Smooth muscle cell (in vitro differentiated cells): ENCODE data around the gene MEST. TPM values are rescaled to one million over a fixed set of nuclear protein-coding genes. Genes with fewer than 3 reads are reported as not detected.

ENCODE experiments used
- DNase-seq: peaks from one replicate; lab custom pipeline; 2025; ENCODE audit not compliant: unreplicated experiment; lab: John Stamatoyannopoulos, UW
- H2AFZ ChIP-seq: fragments of 200-600 bp; sonication (generic); 2 replicates; pipeline ENCODE4 v1.6.0; 2016; ENCODE audit warnings: antibody characterized with exemption, low read depth, mild to moderate bottlenecking
- H3F3A ChIP-seq: fragments of 200-600 bp; sonication (generic); 2 replicates; pipeline ENCODE4 v1.6.0; 2017; ENCODE audit warnings: antibody characterized with exemption, low read depth
- H3K27ac ChIP-seq: fragments of 200-600 bp; sonication (generic); 2 replicates; pipeline ENCODE4 v1.5.1; 2016; ENCODE audit warnings: low read depth, mild to moderate bottlenecking
- H3K27me3 ChIP-seq: fragments of 200-600 bp; sonication (generic); 2 replicates; pipeline ENCODE4 v1.6.1; 2016; ENCODE audit warnings: low read depth, mild to moderate bottlenecking
- H3K36me3 ChIP-seq: fragments of 200-600 bp; sonication (generic); 2 replicates; pipeline ENCODE4 v1.5.1; 2016; ENCODE audit warnings: low read depth
- H3K4me1 ChIP-seq: fragments of 200-600 bp; sonication (generic); 2 replicates; pipeline ENCODE4 v1.5.1; 2016; ENCODE audit warnings: low read depth
- H3K4me2 ChIP-seq: fragments of 200-600 bp; sonication (generic); 2 replicates; pipeline ENCODE4 v1.6.0; 2016; ENCODE audit warnings: mild to moderate bottlenecking
- H3K4me3 ChIP-seq: fragments of 200-600 bp; sonication (generic); 2 replicates; pipeline ENCODE4 v1.5.1; 2016; ENCODE audit warnings: mild to moderate bottlenecking
- H3K79me2 ChIP-seq: fragments of 200-600 bp; sonication (generic); 2 replicates; pipeline ENCODE4 v1.6.0; 2016; ENCODE audit warnings: low read depth, mild to moderate bottlenecking
- H3K9ac ChIP-seq: fragments of 200-600 bp; sonication (generic); 2 replicates; pipeline ENCODE4 v1.6.0; 2016; ENCODE audit warnings: low read depth
- H3K9me3 ChIP-seq: fragments of 200-600 bp; sonication (generic); replicated peaks from 2 replicates; pipeline ENCODE4 v1.5.1; 2016; ENCODE audit warnings: low read depth
- H4K20me1 ChIP-seq: fragments of 200-600 bp; sonication (generic); 2 replicates; pipeline ENCODE4 v1.6.0; 2016; ENCODE audit warnings: low read depth
- whole genome bisulfite sequencing: methylation state at CpG from one replicate; pipeline ENCODE4 v1.1.7; 2016; ENCODE audit warnings: low lambda C conversion rate; 5-methylcytosine and 5-hydroxymethylcytosine counted together
- polyA plus RNA-seq: library from polyadenylated mRNA; unstranded; fragments of >200 nt; fragmentation: Nextera tagmentation; extraction: Ambion mirVana; gene quantifications from 2 replicates; pipeline ENCODE4 v1.2.1, GENCODE V29; 2016
- total RNA-seq: library from RNA; depleted of rRNA; stranded (reverse); fragments of >200 nt; gene quantifications from 2 replicates; pipeline ENCODE4 v1.2.3, GENCODE V29; 2014
- TF ChIP-seq, protein P1 (sequence below): fragments of 200-600 bp; sonication (generic); IDR thresholded peaks from 2 replicates; pipeline ENCODE4 v1.5.1; 2017; ENCODE audit warnings: borderline replicate concordance, mild to moderate bottlenecking, antibody characterized with exemption; ENCODE audit not compliant: insufficient read depth, poor library complexity, severe bottlenecking

The MEST gene
- total and polyA plus RNA-seq, 2 experiments from 2014 or later = 1,229 to 1,655 TPM

DNA sequence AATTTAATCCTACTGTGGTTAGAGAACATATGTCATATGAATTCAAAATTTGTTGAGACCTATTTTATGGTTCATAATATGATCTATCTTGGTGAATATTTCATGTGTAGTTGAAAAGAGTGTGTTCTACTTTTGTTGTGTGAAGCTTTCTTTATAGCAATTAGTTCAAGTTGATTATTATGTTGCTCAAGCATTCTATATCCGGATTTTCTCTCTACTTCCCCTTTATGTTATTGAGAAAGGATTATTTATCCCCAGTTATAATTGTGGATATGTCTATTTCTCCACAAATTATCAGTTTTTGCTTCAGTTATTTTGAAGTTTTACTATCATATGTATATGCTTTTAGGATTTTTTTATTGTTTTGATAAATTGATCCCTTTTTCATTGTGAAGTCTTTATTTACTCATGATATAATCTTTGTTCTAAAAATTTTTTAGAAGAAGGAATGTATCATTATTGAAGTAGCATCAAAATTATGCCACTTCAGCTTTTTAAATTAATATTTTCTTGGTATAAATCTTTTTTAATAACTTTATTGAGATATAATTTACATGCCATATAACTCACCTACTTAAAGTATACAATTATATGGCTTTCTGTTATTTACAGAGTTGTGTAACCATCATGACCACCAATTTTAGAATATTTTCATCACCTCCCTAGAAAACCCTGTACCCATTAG lies 12.0 kb upstream of the MEST start:
- H3K4me1 ChIP-seq = peaks cover 7% of the 10 kb centered on the region
- 100% methylated on average over 1 of the region's 1 CpG for WGBS
- no peak overlapping the region for H3K9ac ChIP-seq
- H3K79me2 ChIP-seq = no peaks in the 10 kb centered on the region
- H3K36me3 ChIP-seq = no peaks in the 10 kb centered on the region
- TF ChIP-seq, protein P1, sequence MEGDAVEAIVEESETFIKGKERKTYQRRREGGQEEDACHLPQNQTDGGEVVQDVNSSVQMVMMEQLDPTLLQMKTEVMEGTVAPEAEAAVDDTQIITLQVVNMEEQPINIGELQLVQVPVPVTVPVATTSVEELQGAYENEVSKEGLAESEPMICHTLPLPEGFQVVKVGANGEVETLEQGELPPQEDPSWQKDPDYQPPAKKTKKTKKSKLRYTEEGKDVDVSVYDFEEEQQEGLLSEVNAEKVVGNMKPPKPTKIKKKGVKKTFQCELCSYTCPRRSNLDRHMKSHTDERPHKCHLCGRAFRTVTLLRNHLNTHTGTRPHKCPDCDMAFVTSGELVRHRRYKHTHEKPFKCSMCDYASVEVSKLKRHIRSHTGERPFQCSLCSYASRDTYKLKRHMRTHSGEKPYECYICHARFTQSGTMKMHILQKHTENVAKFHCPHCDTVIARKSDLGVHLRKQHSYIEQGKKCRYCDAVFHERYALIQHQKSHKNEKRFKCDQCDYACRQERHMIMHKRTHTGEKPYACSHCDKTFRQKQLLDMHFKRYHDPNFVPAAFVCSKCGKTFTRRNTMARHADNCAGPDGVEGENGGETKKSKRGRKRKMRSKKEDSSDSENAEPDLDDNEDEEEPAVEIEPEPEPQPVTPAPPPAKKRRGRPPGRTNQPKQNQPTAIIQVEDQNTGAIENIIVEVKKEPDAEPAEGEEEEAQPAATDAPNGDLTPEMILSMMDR = no peak
- no peak overlapping the region for H3K27ac ChIP-seq
- no peak overlapping the region for H3K4me3 ChIP-seq
- H2AFZ ChIP-seq = no peak overlapping the region
- no peak for DNase-seq
- no peaks in the 10 kb centered on the region for H3K27me3 ChIP-seq
- no peak overlapping the region for H3K4me2 ChIP-seq
- H3F3A ChIP-seq = peaks cover 3% of the 10 kb centered on the region
- no peaks in the 10 kb centered on the region for H3K9me3 ChIP-seq
- no peaks in the 10 kb centered on the region for H4K20me1 ChIP-seq

DNA sequence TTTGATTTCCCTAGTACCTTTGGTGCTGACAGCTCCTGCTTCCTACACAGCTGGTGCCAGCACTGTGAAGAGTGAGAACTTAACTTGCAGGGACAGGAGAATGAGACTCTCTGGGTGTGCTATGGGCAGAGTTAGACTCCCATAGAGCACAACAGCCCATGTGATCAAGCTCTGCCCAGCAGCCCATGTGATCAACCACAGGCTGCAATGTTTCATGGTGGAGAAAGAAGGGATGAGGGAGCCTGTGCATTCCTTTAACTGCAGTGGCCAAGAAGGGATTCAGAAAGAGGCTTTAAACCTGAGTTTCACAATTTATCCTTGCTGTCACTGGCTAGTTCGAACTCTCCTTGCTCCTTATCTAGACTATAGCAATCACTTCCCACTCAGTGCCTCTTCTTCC lies 10.0 kb upstream of the MEST start:
- peak overlapping the region; percentile 69 for H2AFZ ChIP-seq
- no peak for DNase-seq
- H3K9me3 ChIP-seq = no peaks in the 10 kb centered on the region

DNA sequence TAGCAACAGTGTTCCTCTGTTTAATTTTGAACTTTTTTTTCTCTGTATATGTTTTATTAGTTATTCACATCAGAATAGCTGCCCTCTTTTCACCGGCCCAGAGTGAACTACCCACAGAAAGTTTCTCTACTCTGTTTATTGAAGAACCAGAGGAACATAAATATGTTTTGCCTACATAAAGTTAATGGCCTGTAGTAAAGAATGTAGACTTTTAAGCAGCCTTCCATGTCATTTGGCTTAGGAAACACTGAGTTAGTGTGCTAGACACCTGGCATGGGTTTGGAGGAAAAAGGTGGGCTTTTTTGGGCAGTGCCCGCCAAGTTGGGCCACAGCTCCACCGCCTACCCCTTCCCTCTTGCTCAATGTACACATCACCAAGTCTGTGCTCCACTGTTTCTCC lies 8.9 kb upstream of the MEST start:
- H3K9me3 ChIP-seq = no peaks in the 10 kb centered on the region
- H3K9ac ChIP-seq = no peak overlapping the region
- H3K4me1 ChIP-seq = no peaks in the 10 kb centered on the region
- H3K36me3 ChIP-seq = no peaks in the 10 kb centered on the region
- no peak overlapping the region for H3K27ac ChIP-seq
- DNase-seq = no peak
- peaks cover 9% of the 10 kb centered on the region for H3F3A ChIP-seq
- 97% methylated on average over 3 of the region's 3 CpGs for WGBS
- H3K4me3 ChIP-seq = no peak overlapping the region
- no peak overlapping the region for H2AFZ ChIP-seq
- H4K20me1 ChIP-seq = no peaks in the 10 kb centered on the region
- TF ChIP-seq, protein P1 = no peak
- H3K79me2 ChIP-seq = no peaks in the 10 kb centered on the region
- no peak overlapping the region for H3K4me2 ChIP-seq
- no peaks in the 10 kb centered on the region for H3K27me3 ChIP-seq

More for the DNA sequence above, 10.0 kb upstream of the MEST start:
- H4K20me1 ChIP-seq = no peaks in the 10 kb centered on the region
- no peaks in the 10 kb centered on the region for H3K79me2 ChIP-seq
- H3K9ac ChIP-seq = no peak overlapping the region
- H3K27ac ChIP-seq = peak overlapping the region; percentile 17
- WGBS = 32% methylated on average over 1 of the region's 1 CpG
- no peaks in the 10 kb centered on the region for H3K4me1 ChIP-seq
- H3K27me3 ChIP-seq = no peaks in the 10 kb centered on the region
- H3K4me3 ChIP-seq = no peak overlapping the region
- TF ChIP-seq, protein P1 = no peak
- peak overlapping the region; percentile 25 for H3K4me2 ChIP-seq
- no peaks in the 10 kb centered on the region for H3K36me3 ChIP-seq
- peaks cover 3% of the 10 kb centered on the region for H3F3A ChIP-seq

DNA sequence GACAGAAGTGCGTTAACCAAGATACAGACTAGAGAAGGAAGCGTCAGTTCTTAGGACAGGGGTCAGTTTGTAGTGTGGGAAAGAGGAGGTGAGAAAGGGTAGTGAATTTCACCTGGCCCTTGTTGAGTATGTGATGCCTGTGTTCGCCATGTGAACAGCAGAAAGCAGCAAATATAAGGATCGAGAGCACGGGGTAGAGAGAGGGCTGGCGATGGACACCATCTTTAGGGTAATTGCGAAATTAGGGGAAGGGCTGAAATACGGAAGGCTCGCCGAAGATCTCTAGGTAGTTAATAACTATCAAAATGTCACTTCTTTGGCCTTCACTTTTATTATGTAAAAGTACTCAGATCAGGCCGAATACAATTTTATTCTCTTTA lies 6.2 kb upstream of the MEST start:
- DNase-seq = no peak
- Histone ChIP-seq H3K36me3 (no peaks in the 10 kb centered on the region), H3K79me2 (no peaks in the 10 kb centered on the region), H3K4me2 (peak overlapping the region; percentile 77), H3K27me3 (no peaks in the 10 kb centered on the region), H3K9ac (no peak overlapping the region), H3K4me3 (peak overlapping the region; percentile 40), H2AFZ (no peak overlapping the region), H3K4me1 (peaks cover 16% of the 10 kb centered on the region), H3K27ac (no peak overlapping the region), H3K9me3 (no peaks in the 10 kb centered on the region), H3F3A (peaks cover 21% of the 10 kb centered on the region), H4K20me1 (no peaks in the 10 kb centered on the region)
- TF ChIP-seq, protein P1 = no peak
- WGBS = 81% methylated on average over 11 of the region's 11 CpGs
